OCI-LY1 (cell line): Measurements from ENCODE around the gene PKMYT1.

Experiments used
- EZH2 ChIP-seq: fragments of 200-600 bp; sonication (generic), shearing (Covaris generic); IDR thresholded peaks from 2 replicates; pipeline ENCODE4 v1.8.0; 2017; ENCODE audit warnings: borderline replicate concordance, mixed run types, mild to moderate bottlenecking, antibody characterized with exemption, low read length, moderate library complexity, mixed read lengths
- TF ChIP-seq, protein P1 (sequence below): fragments of 200-600 bp; sonication (generic), shearing (Covaris generic); IDR thresholded peaks from 2 replicates; pipeline ENCODE4 v1.5.1; 2017; ENCODE audit warnings: mild to moderate bottlenecking, antibody characterized with exemption, low read length, moderate library complexity, mixed read lengths

DNA sequence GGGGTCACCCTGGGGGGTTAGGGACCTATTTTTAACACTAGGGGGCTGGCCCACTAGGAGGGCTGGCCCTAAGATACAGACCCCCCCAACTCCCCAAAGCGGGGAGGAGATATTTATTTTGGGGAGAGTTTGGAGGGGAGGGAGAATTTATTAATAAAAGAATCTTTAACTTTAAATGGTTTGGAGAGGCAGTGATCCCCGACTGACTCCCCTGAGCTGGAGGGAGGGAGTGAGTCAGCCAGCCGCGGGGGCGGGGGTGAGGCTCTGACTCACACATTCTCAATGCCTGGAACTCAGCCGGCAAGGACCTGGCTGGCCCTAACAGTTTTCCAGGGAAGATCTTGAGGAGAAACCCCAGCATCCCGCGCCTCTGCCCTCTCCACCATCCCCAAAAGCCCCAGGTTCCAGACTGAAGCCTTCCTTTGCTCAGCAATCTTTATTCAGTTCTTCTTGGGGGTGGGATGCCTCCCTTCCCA, 42.0 kb upstream of the PKMYT1 start:
- TF ChIP-seq, protein P1, sequence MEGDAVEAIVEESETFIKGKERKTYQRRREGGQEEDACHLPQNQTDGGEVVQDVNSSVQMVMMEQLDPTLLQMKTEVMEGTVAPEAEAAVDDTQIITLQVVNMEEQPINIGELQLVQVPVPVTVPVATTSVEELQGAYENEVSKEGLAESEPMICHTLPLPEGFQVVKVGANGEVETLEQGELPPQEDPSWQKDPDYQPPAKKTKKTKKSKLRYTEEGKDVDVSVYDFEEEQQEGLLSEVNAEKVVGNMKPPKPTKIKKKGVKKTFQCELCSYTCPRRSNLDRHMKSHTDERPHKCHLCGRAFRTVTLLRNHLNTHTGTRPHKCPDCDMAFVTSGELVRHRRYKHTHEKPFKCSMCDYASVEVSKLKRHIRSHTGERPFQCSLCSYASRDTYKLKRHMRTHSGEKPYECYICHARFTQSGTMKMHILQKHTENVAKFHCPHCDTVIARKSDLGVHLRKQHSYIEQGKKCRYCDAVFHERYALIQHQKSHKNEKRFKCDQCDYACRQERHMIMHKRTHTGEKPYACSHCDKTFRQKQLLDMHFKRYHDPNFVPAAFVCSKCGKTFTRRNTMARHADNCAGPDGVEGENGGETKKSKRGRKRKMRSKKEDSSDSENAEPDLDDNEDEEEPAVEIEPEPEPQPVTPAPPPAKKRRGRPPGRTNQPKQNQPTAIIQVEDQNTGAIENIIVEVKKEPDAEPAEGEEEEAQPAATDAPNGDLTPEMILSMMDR = no peak
- TF ChIP-seq EZH2 = no peak
